ENCODE results near the gene YY1. TPM values are rescaled to one million over a fixed set of nuclear protein-coding genes. Genes with fewer than 3 reads are reported as not detected.

The YY1 gene
- polyA plus RNA-seq, 1 experiment, result 45.6 TPM

GRCh38 chr14:100329233-100330006 lies 90.5 kb downstream of the YY1 start:
- Histone ChIP-seq H3K27me3 (ENCODE audit: control insufficient read depth, insufficient read depth, low read length) (peaks cover 2% of the 10 kb centered on the region), H3K9me3 (ENCODE audit: control insufficient read depth, insufficient read depth, low read length) (no peaks in the 10 kb centered on the region; the same call in 1 of the 2 replicates), H3K27ac (ENCODE audit: low read depth, low read length) (peak overlapping the region; percentile 2), H3K4me3 (ENCODE audit: low read depth, low read length) (no peak overlapping the region)
- no peak for TF ChIP-seq CTCF (IDR thresholded peaks at IDR 0.05; ENCODE audit: low read depth, low read length)
- CTCF ChIA-PET, result no interaction called here
- POLR2A ChIA-PET, result no interaction called here
- DNase-seq (ENCODE audit: low read depth, low spot score), result no peak

GRCh38 chr14:100330007-100330344 lies 91.0 kb downstream of the YY1 start:
- Histone ChIP-seq H3K9me3 (ENCODE audit: control insufficient read depth, insufficient read depth, low read length) (no peaks in the 10 kb centered on the region; the same call in 1 of the 2 replicates), H3K4me3 (ENCODE audit: low read depth, low read length) (no peak overlapping the region), H3K27ac (ENCODE audit: low read depth, low read length) (no peak overlapping the region), H3K27me3 (ENCODE audit: control insufficient read depth, insufficient read depth, low read length) (peaks cover 2% of the 10 kb centered on the region)
- POLR2A ChIA-PET, result no interaction called here
- CTCF ChIA-PET, result no interaction called here
- no peak for DNase-seq (ENCODE audit: low read depth, low spot score)
- no peak for TF ChIP-seq CTCF (IDR thresholded peaks at IDR 0.05; ENCODE audit: low read depth, low read length)

- POLR2A ChIA-PET, result interaction anchor here (0.7 kb wide), 1 partner anchor 92 kb away, joined by 3 read pairs; no protein-coding TSS in a partner anchor
- H3K27ac ChIP-seq (ENCODE audit: low read depth, low read length), result no peak overlapping the region
These were observed 91.5 kb downstream of the YY1 start for GRCh38 chr14:100330388-100330931.

GRCh38 chr14:100332071-100332639 lies 93.2 kb downstream of the YY1 start:
- no peak for DNase-seq (ENCODE audit: low read depth, low spot score)
- POLR2A ChIA-PET, result interaction anchor here (0.6 kb wide), 1 partner anchor 18 kb away, joined by 3 read pairs; no protein-coding TSS in a partner anchor
- no peaks in the 10 kb centered on the region; the same call in 1 of the 2 replicates for H3K9me3 ChIP-seq (ENCODE audit: control insufficient read depth, insufficient read depth, low read length)
- H3K27me3 ChIP-seq (ENCODE audit: control insufficient read depth, insufficient read depth, low read length), result peaks cover 2% of the 10 kb centered on the region
- no peak overlapping the region for H3K4me3 ChIP-seq (ENCODE audit: low read depth, low read length)
- TF ChIP-seq CTCF (IDR thresholded peaks at IDR 0.05; ENCODE audit: low read depth, low read length), result no peak
- CTCF ChIA-PET, result no interaction called here
- no peak overlapping the region for H3K27ac ChIP-seq (ENCODE audit: low read depth, low read length)

More at GRCh38 chr14:100330388-100330931, 91.5 kb downstream of the YY1 start:
- Histone ChIP-seq H3K27me3 (ENCODE audit: control insufficient read depth, insufficient read depth, low read length) (peaks cover 2% of the 10 kb centered on the region), H3K4me3 (ENCODE audit: low read depth, low read length) (no peak overlapping the region), H3K9me3 (ENCODE audit: control insufficient read depth, insufficient read depth, low read length) (no peaks in the 10 kb centered on the region; the same call in 1 of the 2 replicates)
- no peak for TF ChIP-seq CTCF (IDR thresholded peaks at IDR 0.05; ENCODE audit: low read depth, low read length)
- no peak for DNase-seq (ENCODE audit: low read depth, low spot score)
- CTCF ChIA-PET, result no interaction called here

Small RNA genes lying within 50 kb of the gene (small RNA-seq; reads per million reads assigned to genes)
- gene MIR345 (ENCODE audit: insufficient read length, low read depth) (277 reads per million, percentile 92 among the genes with 10 or more reads in this experiment), gene RN7SL523P (ENCODE audit: insufficient read length, low read depth) (not detected)

Other genes with a start within 250 kb of the YY1 start
- gene EVL, start 173.7 kb upstream of the YY1 start, polyA plus RNA-seq (2011; rRNA removed), result 36.5 and 47.0 TPM in 2 replicates
- gene DEGS2, start 79.5 kb upstream of the YY1 start, polyA plus RNA-seq (2011; rRNA removed), result not detected in 2 replicates
- gene SLC25A29, start 67.3 kb downstream of the YY1 start, polyA plus RNA-seq (2011; rRNA removed), result 21.3 and 26.1 TPM in 2 replicates
- gene SLC25A47, start 84.2 kb downstream of the YY1 start, polyA plus RNA-seq (2011; rRNA removed), result not detected in 2 replicates
- gene WDR25, start 137.3 kb downstream of the YY1 start, polyA plus RNA-seq (2011; rRNA removed), result 16.0 and 16.8 TPM in 2 replicates

Data from AG04450 (cell line).